ENCODE data around the gene AHCYL1.

The AHCYL1 gene

DNA sequence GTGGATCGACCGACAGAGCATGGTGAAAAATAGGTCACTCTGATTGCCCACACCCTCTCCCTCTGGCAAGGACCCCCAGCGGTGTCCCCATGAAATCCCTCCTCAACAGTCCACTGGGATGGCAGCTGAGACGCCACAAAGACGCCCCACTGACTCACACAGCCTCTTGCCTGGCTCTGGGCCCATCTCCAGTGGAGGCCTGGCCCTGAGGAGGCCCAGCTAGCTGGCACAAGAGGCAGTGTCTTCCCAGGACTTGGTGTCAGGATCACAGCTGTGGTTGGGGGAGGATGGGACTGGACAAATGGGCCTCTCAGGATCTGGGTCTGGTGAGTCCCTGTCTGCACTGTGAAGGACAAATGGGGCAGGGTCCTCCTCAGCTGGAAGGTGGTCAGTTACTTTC is 81.3 kb downstream of the AHCYL1 start:
- no peak overlapping the region for H3K4me3 ChIP-seq (ENCODE audit: low read depth, low read length)
- TF ChIP-seq, protein P1, sequence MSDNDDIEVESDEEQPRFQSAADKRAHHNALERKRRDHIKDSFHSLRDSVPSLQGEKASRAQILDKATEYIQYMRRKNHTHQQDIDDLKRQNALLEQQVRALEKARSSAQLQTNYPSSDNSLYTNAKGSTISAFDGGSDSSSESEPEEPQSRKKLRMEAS (IDR thresholded peaks at IDR 0.05; ENCODE audit: low read depth, low read length) = no peak
- no peak for TF ChIP-seq POLR2A (IDR thresholded peaks at IDR 0.05; ENCODE audit: extremely low read depth, insufficient read length)
- TF ChIP-seq MYC (IDR thresholded peaks at IDR 0.05; ENCODE audit: low read depth, low read length) = no peak
- TF ChIP-seq, protein P2, sequence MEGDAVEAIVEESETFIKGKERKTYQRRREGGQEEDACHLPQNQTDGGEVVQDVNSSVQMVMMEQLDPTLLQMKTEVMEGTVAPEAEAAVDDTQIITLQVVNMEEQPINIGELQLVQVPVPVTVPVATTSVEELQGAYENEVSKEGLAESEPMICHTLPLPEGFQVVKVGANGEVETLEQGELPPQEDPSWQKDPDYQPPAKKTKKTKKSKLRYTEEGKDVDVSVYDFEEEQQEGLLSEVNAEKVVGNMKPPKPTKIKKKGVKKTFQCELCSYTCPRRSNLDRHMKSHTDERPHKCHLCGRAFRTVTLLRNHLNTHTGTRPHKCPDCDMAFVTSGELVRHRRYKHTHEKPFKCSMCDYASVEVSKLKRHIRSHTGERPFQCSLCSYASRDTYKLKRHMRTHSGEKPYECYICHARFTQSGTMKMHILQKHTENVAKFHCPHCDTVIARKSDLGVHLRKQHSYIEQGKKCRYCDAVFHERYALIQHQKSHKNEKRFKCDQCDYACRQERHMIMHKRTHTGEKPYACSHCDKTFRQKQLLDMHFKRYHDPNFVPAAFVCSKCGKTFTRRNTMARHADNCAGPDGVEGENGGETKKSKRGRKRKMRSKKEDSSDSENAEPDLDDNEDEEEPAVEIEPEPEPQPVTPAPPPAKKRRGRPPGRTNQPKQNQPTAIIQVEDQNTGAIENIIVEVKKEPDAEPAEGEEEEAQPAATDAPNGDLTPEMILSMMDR (IDR thresholded peaks at IDR 0.05; ENCODE audit: low read depth, low read length) = no peak
- no peak for DNase-seq (ENCODE audit: low read depth)

DNA sequence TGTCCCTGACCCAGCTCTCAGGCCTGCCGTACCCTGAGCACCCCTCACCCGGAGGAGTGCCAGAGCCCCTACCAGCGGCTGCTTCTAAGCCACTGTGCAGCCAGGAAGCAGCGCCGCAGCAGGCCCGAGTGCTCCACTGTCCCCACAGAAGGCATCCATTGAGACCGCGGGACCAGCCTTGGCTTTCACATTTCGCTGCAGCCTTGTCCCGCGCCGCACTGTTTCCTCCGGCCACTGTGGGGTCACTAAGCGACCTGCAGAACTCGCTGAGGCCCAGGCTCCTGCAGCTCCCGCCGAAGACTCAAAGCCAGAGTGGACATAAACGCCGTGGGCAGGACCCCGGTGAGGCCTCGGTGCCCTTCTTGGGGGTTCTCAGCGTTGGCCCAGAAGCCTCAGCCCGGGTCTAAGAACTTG is 82.9 kb downstream of the AHCYL1 start:
- DNase-seq (ENCODE audit: low read depth) = no peak
- TF ChIP-seq, protein P1 (IDR thresholded peaks at IDR 0.05; ENCODE audit: low read depth, low read length) = no peak
- no peak overlapping the region for H3K4me3 ChIP-seq (ENCODE audit: low read depth, low read length)

DNA sequence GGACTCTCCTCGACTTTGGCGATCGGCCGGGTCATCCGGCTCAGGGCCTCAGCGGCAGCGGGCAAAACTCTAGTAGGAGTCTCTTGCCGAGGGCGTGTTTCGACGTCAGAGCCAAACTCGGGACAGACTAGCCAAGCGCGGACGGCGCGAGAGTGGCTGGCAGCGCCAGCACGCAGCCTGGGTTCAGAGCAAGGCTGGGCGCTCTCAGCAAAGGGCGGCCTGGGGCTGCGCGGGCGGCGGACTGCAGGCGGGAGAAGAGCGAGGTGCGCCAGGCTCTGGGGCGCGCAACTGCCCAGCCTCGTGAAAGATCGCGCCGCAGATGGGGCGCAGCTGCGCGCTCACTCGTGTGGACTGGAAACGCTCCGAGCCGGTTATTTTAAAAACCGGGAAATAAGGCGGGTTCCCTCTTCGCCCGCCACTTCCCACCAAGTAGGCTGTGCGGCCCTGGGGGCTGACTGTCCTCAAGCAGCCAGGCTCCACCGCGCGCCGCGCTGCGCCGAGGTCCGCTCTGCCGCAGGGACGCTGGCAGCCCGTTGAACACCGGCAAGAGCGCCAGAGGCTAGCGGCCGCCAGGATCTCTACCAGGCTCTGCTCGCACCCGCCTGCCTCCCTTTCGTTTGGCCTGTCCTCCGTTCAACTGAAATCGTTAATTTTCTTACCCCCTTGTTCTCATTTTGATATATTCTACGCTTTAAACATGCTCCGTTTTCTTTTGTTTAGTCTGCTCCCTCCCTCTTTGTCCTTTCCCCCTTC is 83.5 kb downstream of the AHCYL1 start:
- no peak overlapping the region for H3K4me3 ChIP-seq (ENCODE audit: low read depth, low read length)
- no peak for DNase-seq (ENCODE audit: low read depth)
- TF ChIP-seq, protein P1 (IDR thresholded peaks at IDR 0.05; ENCODE audit: low read depth, low read length) = no peak
- no peak for TF ChIP-seq POLR2A (IDR thresholded peaks at IDR 0.05; ENCODE audit: extremely low read depth, insufficient read length)
- no peak for TF ChIP-seq MYC (IDR thresholded peaks at IDR 0.05; ENCODE audit: low read depth, low read length)
- TF ChIP-seq, protein P2 (IDR thresholded peaks at IDR 0.05; ENCODE audit: low read depth, low read length) = no peak

DNA sequence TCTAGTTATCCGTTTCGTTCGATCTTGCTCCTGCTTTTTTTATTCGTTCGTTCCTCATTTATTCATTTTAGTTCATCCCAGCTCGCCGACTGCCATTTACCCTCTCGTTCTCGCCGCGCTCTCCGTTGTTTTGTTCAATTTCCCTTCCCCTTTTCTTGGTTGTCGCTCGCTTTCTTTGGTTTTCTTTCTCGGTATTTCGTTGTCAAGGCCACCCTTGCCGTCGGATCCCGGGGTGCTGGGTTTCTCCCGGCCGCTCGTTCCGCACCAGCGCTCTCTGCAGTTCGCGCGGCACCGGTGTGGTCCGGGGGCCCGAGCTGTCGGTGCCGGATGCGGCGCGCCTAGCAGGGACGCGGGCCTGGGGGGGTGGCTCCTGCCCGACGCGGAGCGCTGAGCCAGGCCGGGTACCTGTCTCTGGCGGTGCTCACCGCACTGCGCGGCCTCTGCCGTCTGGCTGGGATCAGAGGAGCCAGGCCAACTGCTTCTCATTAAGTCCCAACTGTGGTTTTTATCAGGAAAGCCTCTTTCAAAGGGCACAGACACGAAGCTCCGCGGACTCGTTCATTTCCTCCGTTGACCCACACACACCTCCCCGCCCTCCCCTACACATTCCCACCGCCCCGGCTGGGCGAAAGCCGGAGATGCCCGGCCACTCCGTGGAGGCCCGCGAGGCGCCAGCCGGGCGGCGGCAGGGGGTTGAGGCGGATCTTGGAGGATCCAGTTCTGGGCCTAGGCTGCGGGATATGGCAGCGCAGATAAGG is 84.3 kb downstream of the AHCYL1 start:
- DNase-seq (ENCODE audit: low read depth) = no peak
- TF ChIP-seq, protein P2 (IDR thresholded peaks at IDR 0.05; ENCODE audit: low read depth, low read length) = no peak
- no peak for TF ChIP-seq MYC (IDR thresholded peaks at IDR 0.05; ENCODE audit: low read depth, low read length)
- TF ChIP-seq, protein P1 (IDR thresholded peaks at IDR 0.05; ENCODE audit: low read depth, low read length) = no peak
- no peak for TF ChIP-seq POLR2A (IDR thresholded peaks at IDR 0.05; ENCODE audit: extremely low read depth, insufficient read length)
- H3K4me3 ChIP-seq (ENCODE audit: low read depth, low read length) = no peak overlapping the region

DNA sequence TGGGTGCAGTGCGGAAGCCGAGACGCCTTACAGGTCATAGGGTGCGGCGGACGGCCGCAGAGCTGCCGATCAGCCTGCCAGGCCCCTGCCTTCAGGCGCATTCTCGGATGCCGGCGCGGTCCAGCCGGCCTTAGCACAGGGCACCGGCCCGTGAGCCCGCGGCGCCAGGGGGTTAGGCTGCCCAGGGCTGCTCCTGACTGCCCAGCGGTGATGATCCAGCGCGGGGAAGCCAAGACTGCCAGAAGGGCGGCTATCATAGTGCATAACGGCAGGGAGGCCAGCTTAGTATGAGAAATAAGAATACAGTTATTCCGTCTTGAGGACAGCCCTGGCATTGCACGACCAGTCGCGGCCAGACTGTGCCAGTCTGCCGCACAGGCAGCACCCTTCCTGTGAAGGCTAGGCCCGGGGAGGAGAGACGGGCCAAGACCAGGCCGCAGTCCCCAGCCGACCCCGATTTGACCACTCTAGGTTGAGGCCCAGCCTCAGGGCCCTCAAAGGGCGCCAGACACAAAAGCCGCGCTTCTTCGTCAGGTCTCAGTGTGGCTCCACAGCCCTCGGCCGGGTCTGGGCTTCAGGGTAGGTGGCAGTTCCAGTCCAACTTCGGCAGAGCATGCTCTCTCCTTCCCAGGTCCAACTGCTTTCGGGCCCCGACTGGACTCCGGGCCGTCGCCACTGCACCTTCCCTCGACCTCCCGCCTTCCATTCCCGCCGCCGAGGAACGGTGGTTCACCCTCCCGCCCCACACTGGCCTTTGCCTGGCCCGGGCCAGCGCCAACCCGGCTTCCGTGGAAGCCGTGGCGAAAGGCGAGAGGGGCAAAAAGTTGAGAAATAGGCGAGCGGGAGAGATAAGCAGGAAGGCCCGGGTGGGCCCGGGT is 85.1 kb downstream of the AHCYL1 start:
- DNase-seq (ENCODE audit: low read depth) = no peak
- TF ChIP-seq MYC (IDR thresholded peaks at IDR 0.05; ENCODE audit: low read depth, low read length) = no peak
- TF ChIP-seq, protein P1 (IDR thresholded peaks at IDR 0.05; ENCODE audit: low read depth, low read length) = no peak
- TF ChIP-seq, protein P2 (IDR thresholded peaks at IDR 0.05; ENCODE audit: low read depth, low read length) = no peak
- TF ChIP-seq POLR2A (IDR thresholded peaks at IDR 0.05; ENCODE audit: extremely low read depth, insufficient read length) = no peak
- H3K4me3 ChIP-seq (ENCODE audit: low read depth, low read length) = no peak overlapping the region
